LNCaP clone FGC (cell line): ENCODE data around the gene COL12A1.

Experiments used
- DNase-seq: peaks from one replicate; pipeline ENCODE4 v3.0.0-alpha.2; 2011; ENCODE audit warnings: low read depth
- H3K4me3 ChIP-seq: 2 replicates; pipeline ENCODE4 v1.5.1; 2011; ENCODE audit warnings: mild to moderate bottlenecking, low read depth, low read length, control low read depth
- TF ChIP-seq, protein P1 (sequence below): IDR thresholded peaks from 2 replicates; pipeline ENCODE4 v1.5.1; 2012; ENCODE audit warnings: mild to moderate bottlenecking; ENCODE audit not compliant: control insufficient read depth, insufficient read depth; ENCODE audit errors: extremely low read depth

COL12A1 gene

DNA sequence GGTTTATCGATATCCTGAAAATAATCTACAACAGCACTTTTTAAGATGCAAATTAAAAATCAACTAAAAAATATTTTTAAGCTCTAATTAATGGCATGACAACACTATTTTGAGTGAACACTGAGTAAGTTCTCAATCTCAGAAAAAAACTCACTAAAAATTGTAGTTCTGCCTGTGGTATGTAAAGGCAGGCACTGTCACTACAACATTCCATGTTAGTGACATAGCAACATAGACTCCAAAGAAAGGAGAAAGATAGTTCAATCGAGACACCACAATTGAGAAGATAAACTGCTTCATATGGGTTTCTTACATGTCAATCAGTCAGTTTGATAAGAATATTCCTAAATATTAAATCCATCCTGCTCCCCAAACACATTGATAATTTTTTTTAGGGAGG is 38.0 kb downstream of the COL12A1 start:
- no peak overlapping the region for H3K4me3 ChIP-seq
- TF ChIP-seq, protein P1, sequence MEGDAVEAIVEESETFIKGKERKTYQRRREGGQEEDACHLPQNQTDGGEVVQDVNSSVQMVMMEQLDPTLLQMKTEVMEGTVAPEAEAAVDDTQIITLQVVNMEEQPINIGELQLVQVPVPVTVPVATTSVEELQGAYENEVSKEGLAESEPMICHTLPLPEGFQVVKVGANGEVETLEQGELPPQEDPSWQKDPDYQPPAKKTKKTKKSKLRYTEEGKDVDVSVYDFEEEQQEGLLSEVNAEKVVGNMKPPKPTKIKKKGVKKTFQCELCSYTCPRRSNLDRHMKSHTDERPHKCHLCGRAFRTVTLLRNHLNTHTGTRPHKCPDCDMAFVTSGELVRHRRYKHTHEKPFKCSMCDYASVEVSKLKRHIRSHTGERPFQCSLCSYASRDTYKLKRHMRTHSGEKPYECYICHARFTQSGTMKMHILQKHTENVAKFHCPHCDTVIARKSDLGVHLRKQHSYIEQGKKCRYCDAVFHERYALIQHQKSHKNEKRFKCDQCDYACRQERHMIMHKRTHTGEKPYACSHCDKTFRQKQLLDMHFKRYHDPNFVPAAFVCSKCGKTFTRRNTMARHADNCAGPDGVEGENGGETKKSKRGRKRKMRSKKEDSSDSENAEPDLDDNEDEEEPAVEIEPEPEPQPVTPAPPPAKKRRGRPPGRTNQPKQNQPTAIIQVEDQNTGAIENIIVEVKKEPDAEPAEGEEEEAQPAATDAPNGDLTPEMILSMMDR = no peak
- DNase-seq = no peak

DNA sequence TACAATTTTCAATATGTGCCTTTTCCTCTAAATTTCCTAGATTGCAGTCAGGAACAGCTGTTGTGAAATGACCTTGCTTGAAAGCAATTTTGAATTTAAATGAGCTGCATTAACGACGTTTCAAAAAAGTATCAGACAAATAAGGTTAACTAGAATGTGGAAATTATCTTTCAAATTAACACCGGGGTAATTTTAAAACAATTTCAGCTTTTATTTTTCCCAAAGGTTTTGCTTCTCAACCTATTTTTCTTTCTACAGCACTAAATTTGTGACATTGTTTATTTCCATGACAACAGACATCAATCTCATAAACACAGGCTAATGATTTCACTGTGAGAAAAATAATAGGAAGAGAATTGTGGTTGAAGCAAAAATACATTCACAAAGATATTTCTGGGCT is 38.5 kb downstream of the COL12A1 start:
- no peak overlapping the region for H3K4me3 ChIP-seq
- TF ChIP-seq, protein P1 = no peak
- no peak for DNase-seq

DNA sequence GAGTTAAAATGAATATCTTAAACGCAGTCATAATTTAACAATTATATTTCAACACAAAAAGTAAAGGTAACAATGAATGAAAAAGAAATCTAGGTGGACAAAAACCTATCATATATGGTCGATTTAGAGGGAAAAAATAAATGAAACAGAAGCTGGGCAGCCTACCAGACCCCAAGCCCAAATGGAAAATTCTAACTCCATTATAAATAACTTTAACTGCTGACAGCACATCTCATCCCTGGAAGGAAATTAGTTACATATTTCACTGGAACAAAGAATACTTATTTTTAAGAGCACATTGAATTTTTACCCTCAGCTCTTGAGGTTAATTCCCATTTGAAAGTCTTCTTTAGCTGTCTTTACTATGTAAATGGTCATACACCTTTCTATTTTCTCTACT is 39.1 kb downstream of the COL12A1 start:
- no peak for DNase-seq
- TF ChIP-seq, protein P1 = no peak
- no peak overlapping the region for H3K4me3 ChIP-seq

DNA sequence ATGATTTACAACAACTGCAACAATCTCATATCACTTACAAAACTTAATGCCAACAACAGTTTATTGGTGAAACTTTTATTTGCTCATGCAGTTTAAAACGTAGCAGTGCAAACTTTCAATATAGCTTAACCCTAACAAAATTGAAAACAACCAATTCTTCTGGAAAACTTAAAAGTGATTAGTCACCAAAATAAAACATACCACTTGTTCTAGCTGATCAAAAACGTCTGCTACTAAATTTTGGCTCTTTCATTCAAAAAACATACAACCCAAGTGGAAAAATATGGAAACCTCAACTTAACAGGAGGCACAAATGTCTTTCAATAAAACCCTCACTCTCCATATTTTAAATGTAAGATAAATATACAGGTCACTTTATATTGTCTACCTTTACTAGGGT is 39.6 kb downstream of the COL12A1 start:
- no peak overlapping the region for H3K4me3 ChIP-seq
- TF ChIP-seq, protein P1 = no peak
- DNase-seq = no peak

DNA sequence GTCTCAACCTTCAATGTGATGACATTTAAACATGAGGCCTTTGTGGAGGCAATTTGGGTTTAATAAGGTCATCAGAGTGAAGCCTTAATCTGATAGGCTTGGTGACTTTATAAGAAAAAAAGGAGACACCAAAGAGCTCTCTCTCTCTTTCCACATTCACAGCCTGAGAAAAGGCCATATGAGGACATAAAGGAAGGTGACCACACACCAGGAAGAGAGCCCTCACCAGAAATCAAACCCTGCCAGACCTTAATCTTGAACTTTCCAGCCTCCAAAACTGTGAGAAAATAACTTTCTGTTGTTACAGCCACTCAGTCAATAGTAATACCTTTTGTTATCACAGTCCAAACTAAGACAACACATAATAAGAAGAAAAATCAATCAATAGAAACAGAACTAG is 47.7 kb downstream of the COL12A1 start:
- no peak for DNase-seq
- no peak overlapping the region for H3K4me3 ChIP-seq
- TF ChIP-seq, protein P1 = no peak

DNA sequence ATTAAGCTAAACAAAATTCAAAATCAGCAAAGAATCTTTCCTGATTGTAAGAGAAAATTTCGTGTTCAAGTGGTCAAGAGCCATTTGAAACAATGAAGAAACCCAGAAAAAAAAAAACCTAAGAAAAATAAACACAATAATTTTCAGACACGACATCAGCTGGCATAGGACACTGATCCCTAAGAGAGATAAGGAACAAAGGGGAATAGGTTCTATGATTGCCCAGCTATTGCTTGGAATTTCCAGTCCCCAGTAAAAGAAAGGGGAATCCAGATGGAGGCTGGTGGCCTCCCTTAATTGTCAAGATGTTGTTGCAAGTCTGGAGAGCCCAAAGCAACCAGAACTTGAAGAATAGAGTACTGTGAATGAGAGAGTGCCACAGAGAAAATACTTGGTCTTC is 48.5 kb downstream of the COL12A1 start:
- TF ChIP-seq, protein P1 = no peak
- no peak overlapping the region for H3K4me3 ChIP-seq
- DNase-seq = no peak

- DNase-seq = no peak
- TF ChIP-seq, protein P1 = no peak
- no peak overlapping the region for H3K4me3 ChIP-seq
Measured at GRCh38 chr6:75156186-75156878, 49.5 kb downstream of the COL12A1 start.
